NB4 (cell line): Measurements from ENCODE around the gene CELSR1.

Experiments
- DNase-seq: peaks from one replicate; pipeline ENCODE4 v3.0.0; 2010; ENCODE audit warnings: low read depth
- H3K4me3 ChIP-seq: one replicate; pipeline ENCODE4 v1.5.1; 2011; ENCODE audit warnings: mild to moderate bottlenecking, low read depth, low read length, moderate library complexity
- CTCF ChIP-seq: IDR thresholded peaks from one replicate; pipeline ENCODE4 v1.5.1; 2012; ENCODE audit warnings: low read depth, low read length
- MAX ChIP-seq: IDR thresholded peaks from 2 replicates; pipeline ENCODE4 v1.6.1; 2011; ENCODE audit warnings: low read depth, low read length
- MYC ChIP-seq: IDR thresholded peaks from 2 replicates; pipeline ENCODE4 v1.6.1; 2011; ENCODE audit warnings: low read depth, low read length
- POLR2A ChIP-seq: IDR thresholded peaks from 2 replicates; pipeline ENCODE4 v1.6.1; 2011; ENCODE audit warnings: mild to moderate bottlenecking; ENCODE audit not compliant: insufficient read length; ENCODE audit errors: extremely low read depth

Gene CELSR1

GRCh38 chr22:46416520-46416871, 120.9 kb downstream of the CELSR1 start:
- TF ChIP-seq CTCF: no peak
- no peak for TF ChIP-seq POLR2A
- TF ChIP-seq MYC: no peak
- H3K4me3 ChIP-seq: no peak overlapping the region
- no peak for DNase-seq

GRCh38 chr22:46415776-46416519, 121.5 kb downstream of the CELSR1 start:
- DNase-seq: no peak
- H3K4me3 ChIP-seq: no peak overlapping the region
- no peak for TF ChIP-seq POLR2A
- TF ChIP-seq MYC: no peak
- TF ChIP-seq CTCF: no peak
- no peak for TF ChIP-seq MAX

GRCh38 chr22:46414704-46415103, 122.7 kb downstream of the CELSR1 start:
- no peak overlapping the region for H3K4me3 ChIP-seq
- DNase-seq: no peak
- TF ChIP-seq POLR2A (no peak), MAX (no peak), MYC (no peak), CTCF (no peak)

GRCh38 chr22:46413725-46414379, 123.6 kb downstream of the CELSR1 start:
- no peak for TF ChIP-seq MYC
- no peak for TF ChIP-seq MAX
- no peak for TF ChIP-seq CTCF
- no peak for TF ChIP-seq POLR2A
- no peak for DNase-seq

GRCh38 chr22:46411347-46411746, 126.1 kb downstream of the CELSR1 start:
- DNase-seq: no peak
- H3K4me3 ChIP-seq: no peak overlapping the region
- TF ChIP-seq MYC (no peak), MAX (no peak), CTCF (no peak), POLR2A (no peak)

More at GRCh38 chr22:46413725-46414379, 123.6 kb downstream of the CELSR1 start:
- no peak overlapping the region for H3K4me3 ChIP-seq
